Body of pancreas (tissue), 4 donors: Measurements from ENCODE around the gene CLIC6.

Experiments used
- POLR2A ChIP-seq, 3 donors: fragments of 450-650 bp; IDR thresholded peaks; one replicate each; pipeline ENCODE4 v1.6.1; 2016; ENCODE audit warnings: antibody characterized with exemption in 3 of 3, mild to moderate bottlenecking in 2 of 3
- TF ChIP-seq, protein P1 (sequence below), 7 experiments: fragments of 450-650 bp in 4 of 7; fragments of 200-600 bp in 3 of 7; sonication (generic) in 3 of 7; IDR thresholded peaks; one replicate each; pipeline ENCODE4 v1.5.1; 2016 to 2019; ENCODE audit warnings: antibody characterized with exemption in 7 of 7

DNA sequence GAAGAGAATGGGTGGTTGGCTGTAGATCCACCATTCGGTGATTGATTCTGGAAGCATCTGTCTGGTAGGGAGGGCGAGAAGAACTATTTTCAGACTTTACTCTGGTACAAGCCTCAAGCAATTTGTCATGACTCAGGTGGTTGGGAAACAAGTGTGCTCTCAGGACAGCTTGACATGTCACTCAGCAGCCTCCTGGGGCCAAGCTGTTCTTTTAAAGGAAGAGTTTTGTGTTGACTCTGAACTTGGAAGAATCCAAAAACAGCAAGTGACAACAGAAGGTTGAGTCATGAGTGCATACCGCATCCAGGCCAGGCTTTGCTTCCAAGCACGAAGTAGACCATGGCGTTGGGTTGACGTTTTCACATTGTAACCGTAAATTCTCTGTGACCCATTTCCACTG, 65.9 kb downstream of the CLIC6 start:
- TF ChIP-seq, protein P1, sequence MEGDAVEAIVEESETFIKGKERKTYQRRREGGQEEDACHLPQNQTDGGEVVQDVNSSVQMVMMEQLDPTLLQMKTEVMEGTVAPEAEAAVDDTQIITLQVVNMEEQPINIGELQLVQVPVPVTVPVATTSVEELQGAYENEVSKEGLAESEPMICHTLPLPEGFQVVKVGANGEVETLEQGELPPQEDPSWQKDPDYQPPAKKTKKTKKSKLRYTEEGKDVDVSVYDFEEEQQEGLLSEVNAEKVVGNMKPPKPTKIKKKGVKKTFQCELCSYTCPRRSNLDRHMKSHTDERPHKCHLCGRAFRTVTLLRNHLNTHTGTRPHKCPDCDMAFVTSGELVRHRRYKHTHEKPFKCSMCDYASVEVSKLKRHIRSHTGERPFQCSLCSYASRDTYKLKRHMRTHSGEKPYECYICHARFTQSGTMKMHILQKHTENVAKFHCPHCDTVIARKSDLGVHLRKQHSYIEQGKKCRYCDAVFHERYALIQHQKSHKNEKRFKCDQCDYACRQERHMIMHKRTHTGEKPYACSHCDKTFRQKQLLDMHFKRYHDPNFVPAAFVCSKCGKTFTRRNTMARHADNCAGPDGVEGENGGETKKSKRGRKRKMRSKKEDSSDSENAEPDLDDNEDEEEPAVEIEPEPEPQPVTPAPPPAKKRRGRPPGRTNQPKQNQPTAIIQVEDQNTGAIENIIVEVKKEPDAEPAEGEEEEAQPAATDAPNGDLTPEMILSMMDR (IDR thresholded peaks at IDR 0.05) = no peak
- TF ChIP-seq POLR2A (IDR thresholded peaks at IDR 0.05) = no peak
